ENCODE data around the gene PDZD4.

DNA sequence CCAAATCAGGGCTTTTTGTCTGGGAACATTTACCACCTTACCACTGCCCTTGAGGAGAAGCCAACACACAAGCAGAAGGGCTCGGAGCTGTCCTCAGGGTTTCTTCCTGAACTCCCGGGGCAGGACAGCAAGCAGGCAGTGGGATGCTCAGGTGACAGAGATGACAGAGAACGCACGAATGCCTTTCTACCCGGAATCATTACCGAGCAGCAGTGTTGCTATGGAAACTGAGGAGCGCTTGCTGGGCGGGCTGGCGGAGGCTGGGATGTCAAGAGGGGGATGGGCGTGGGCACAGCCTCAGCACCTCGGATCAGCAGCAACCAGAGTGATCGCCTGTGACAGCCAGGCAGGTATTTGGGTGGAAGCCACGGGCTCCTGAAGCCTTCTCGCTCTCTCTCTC, 18.1 kb downstream of the PDZD4 start:
- TF ChIP-seq, protein P1, sequence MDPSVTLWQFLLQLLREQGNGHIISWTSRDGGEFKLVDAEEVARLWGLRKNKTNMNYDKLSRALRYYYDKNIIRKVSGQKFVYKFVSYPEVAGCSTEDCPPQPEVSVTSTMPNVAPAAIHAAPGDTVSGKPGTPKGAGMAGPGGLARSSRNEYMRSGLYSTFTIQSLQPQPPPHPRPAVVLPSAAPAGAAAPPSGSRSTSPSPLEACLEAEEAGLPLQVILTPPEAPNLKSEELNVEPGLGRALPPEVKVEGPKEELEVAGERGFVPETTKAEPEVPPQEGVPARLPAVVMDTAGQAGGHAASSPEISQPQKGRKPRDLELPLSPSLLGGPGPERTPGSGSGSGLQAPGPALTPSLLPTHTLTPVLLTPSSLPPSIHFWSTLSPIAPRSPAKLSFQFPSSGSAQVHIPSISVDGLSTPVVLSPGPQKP (CRISPR knock-in tag; IDR thresholded peaks at IDR 0.05), result no peak
- TF ChIP-seq POLR2A (conservative IDR thresholded peaks at IDR 0.05) (no peak), MAFG (tag; conservative IDR thresholded peaks at IDR 0.05) (no peak), SREBF2 (CRISPR knock-in tag; IDR thresholded peaks at IDR 0.05) (no peak)

Measured in K562 (cell line).